Activated naive CD8-positive, alpha-beta T cell treated with anti-CD3 and anti-CD28 coated beads, Interleukin-2, amount 10 ng/mL, durations not matched to agents 7 days and 5 days (primary cell): ENCODE measurements around the gene CHN1. TPM values are rescaled to one million over a fixed set of nuclear protein-coding genes. Genes with fewer than 3 reads are reported as not detected.

Source experiments
- ATAC-seq: fragments of 150-1000 bp; cut with Tn5 transposase; one replicate; pipeline ENCODE4 v1.10.0; 2021; ENCODE audit warnings: low read depth, moderate library complexity
- POLR2A ChIA-PET: fragments of 350-600 bp; sonication (Branson Sonifier 250); formaldehyde crosslinking; loops from one replicate; lab custom pipeline; 2021; ENCODE audit warnings: antibody characterized with exemption; lab: Charles Lee
- DNase-seq: peaks from one replicate; pipeline ENCODE4 v3.0.0; 2021
- H3K27ac Mint-ChIP-seq: one replicate; pipeline ENCODE4 v1.8.0; 2022; ENCODE audit warnings: mild to moderate bottlenecking, mixed read lengths
- H3K27me3 Mint-ChIP-seq: one replicate; pipeline ENCODE4 v1.8.0; 2022; ENCODE audit warnings: mild to moderate bottlenecking, moderate library complexity, mixed read lengths
- H3K36me3 Mint-ChIP-seq: one replicate; pipeline ENCODE4 v1.8.0; 2021; ENCODE audit warnings: mild to moderate bottlenecking, mixed read lengths
- H3K4me1 Mint-ChIP-seq: one replicate; pipeline ENCODE4 v1.8.0; 2021; ENCODE audit warnings: mixed read lengths
- H3K4me3 Mint-ChIP-seq: one replicate; pipeline ENCODE4 v1.8.0; 2022; ENCODE audit warnings: mild to moderate bottlenecking, moderate library complexity, mixed read lengths
- H3K9me3 Mint-ChIP-seq: one replicate; pipeline ENCODE4 v1.8.0; 2021; ENCODE audit warnings: mixed read lengths
- total RNA-seq, 2 experiments: library from RNA; stranded (reverse); gene quantifications; one replicate each; pipeline ENCODE4 v1.2.3, GENCODE V29; 2021

CHN1 gene
- total RNA-seq, 2 experiments from 2014 or later = 3.5 to 3.7 TPM

GRCh38 chr2:174796319-174796771 lies 208.8 kb downstream of the CHN1 start:
- Mint-ChIP-seq H3K9me3 (no peaks in the 10 kb centered on the region), H3K4me3 (no peak overlapping the region), H3K27me3 (no peaks in the 10 kb centered on the region), H3K27ac (no peak overlapping the region), H3K36me3 (no peaks in the 10 kb centered on the region), H3K4me1 (peaks cover 2% of the 10 kb centered on the region)
- POLR2A ChIA-PET = no interaction called here
- DNase-seq = no peak
- ATAC-seq = no peak

- Mint-ChIP-seq H3K4me3 (no peak overlapping the region), H3K4me1 (peaks cover 2% of the 10 kb centered on the region), H3K36me3 (no peaks in the 10 kb centered on the region), H3K27me3 (peaks cover 2% of the 10 kb centered on the region), H3K9me3 (no peaks in the 10 kb centered on the region), H3K27ac (no peak overlapping the region)
- no peak for DNase-seq
- POLR2A ChIA-PET = no interaction called here
- ATAC-seq = no peak
Measured at GRCh38 chr2:174794851-174795374, 210.3 kb downstream of the CHN1 start.

GRCh38 chr2:174792309-174793025 lies 212.7 kb downstream of the CHN1 start:
- no peak overlapping the region for H3K4me3 Mint-ChIP-seq
- H3K27me3 Mint-ChIP-seq = peaks cover 2% of the 10 kb centered on the region
- POLR2A ChIA-PET = no interaction called here
- no peaks in the 10 kb centered on the region for H3K9me3 Mint-ChIP-seq
- DNase-seq = no peak
- peaks cover 14% of the 10 kb centered on the region for H3K4me1 Mint-ChIP-seq
- H3K27ac Mint-ChIP-seq = no peak overlapping the region
- ATAC-seq = no peak
- no peaks in the 10 kb centered on the region for H3K36me3 Mint-ChIP-seq

DNA sequence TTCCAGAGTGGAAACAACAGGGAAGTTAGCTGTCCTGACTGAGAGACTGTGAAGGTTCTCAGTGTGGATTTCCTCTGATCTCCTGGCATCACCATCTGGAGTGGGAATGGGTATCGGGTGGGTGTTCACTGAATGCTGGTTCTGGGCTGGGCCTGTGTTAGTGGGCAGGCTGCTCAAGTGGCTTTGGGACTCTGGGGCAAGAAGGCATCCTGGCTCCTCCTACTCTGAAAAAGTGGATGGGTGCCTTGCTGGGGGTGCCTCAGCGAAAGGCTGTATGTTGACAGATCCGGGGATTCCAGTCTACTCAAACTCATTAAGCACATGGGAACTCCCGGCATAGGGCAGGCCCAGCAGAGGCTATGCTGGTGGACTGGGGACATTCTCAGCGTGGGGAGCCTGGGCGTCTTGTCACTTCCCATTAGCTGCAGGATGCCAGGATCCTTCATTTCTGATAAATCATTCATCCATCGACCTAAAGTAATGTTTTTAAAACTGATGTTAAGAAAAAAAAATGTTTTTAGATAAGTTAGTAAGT lies 213.4 kb downstream of the CHN1 start:
- POLR2A ChIA-PET = no interaction called here
- DNase-seq (no peak), ATAC-seq (no peak)
- H3K27me3 Mint-ChIP-seq = peaks cover 2% of the 10 kb centered on the region
- H3K4me1 Mint-ChIP-seq = peaks cover 14% of the 10 kb centered on the region
- H3K36me3 Mint-ChIP-seq = no peaks in the 10 kb centered on the region
- no peak overlapping the region for H3K4me3 Mint-ChIP-seq
- no peaks in the 10 kb centered on the region for H3K9me3 Mint-ChIP-seq
- H3K27ac Mint-ChIP-seq = no peak overlapping the region

GRCh38 chr2:174791020-174791419 lies 214.2 kb downstream of the CHN1 start:
- POLR2A ChIA-PET = no interaction called here
- H3K27ac Mint-ChIP-seq = no peak overlapping the region
- no peak for DNase-seq
- H3K4me1 Mint-ChIP-seq = peaks cover 14% of the 10 kb centered on the region
- ATAC-seq = no peak
- no peak overlapping the region for H3K4me3 Mint-ChIP-seq
- no peaks in the 10 kb centered on the region for H3K36me3 Mint-ChIP-seq
- H3K9me3 Mint-ChIP-seq = no peaks in the 10 kb centered on the region
- peaks cover 2% of the 10 kb centered on the region for H3K27me3 Mint-ChIP-seq

GRCh38 chr2:174789001-174789400 lies 216.2 kb downstream of the CHN1 start:
- H3K27ac Mint-ChIP-seq = no peak overlapping the region
- POLR2A ChIA-PET = no interaction called here
- no peak for ATAC-seq

GRCh38 chr2:174788291-174788929 lies 216.8 kb downstream of the CHN1 start:
- H3K27me3 Mint-ChIP-seq = peaks cover 3% of the 10 kb centered on the region
- H3K4me3 Mint-ChIP-seq = peak overlapping the region; percentile 74
- POLR2A ChIA-PET = no interaction called here
- peaks cover 12% of the 10 kb centered on the region for H3K4me1 Mint-ChIP-seq
- no peaks in the 10 kb centered on the region for H3K36me3 Mint-ChIP-seq
- ATAC-seq = peak; percentile 46
- peak overlapping the region; percentile 90 for H3K27ac Mint-ChIP-seq
- H3K9me3 Mint-ChIP-seq = no peaks in the 10 kb centered on the region
- DNase-seq = no peak

More at GRCh38 chr2:174789001-174789400, 216.2 kb downstream of the CHN1 start:
- no peak for DNase-seq
- Mint-ChIP-seq H3K36me3 (no peaks in the 10 kb centered on the region), H3K27me3 (peaks cover 3% of the 10 kb centered on the region), H3K4me1 (peaks cover 12% of the 10 kb centered on the region), H3K9me3 (no peaks in the 10 kb centered on the region), H3K4me3 (no peak overlapping the region)

GRCh38 chr2:174787487-174788205 lies 217.5 kb downstream of the CHN1 start:
- Mint-ChIP-seq H3K4me3 (no peak overlapping the region), H3K4me1 (peaks cover 13% of the 10 kb centered on the region), H3K9me3 (no peaks in the 10 kb centered on the region), H3K27me3 (peaks cover 3% of the 10 kb centered on the region), H3K36me3 (no peaks in the 10 kb centered on the region), H3K27ac (peak overlapping the region; percentile 90)
- ATAC-seq = peak; percentile 57
- POLR2A ChIA-PET = interaction anchor here (0.6 kb wide), 1 partner anchor 416 kb away, joined by 5 read pairs; no protein-coding TSS in a partner anchor
- DNase-seq = no peak

GRCh38 chr2:174786066-174786725 lies 219.0 kb downstream of the CHN1 start:
- Mint-ChIP-seq H3K9me3 (no peaks in the 10 kb centered on the region), H3K4me1 (peaks cover 13% of the 10 kb centered on the region), H3K36me3 (no peaks in the 10 kb centered on the region), H3K4me3 (no peak overlapping the region), H3K27ac (no peak overlapping the region), H3K27me3 (peaks cover 2% of the 10 kb centered on the region)
- DNase-seq (no peak), ATAC-seq (no peak)
- POLR2A ChIA-PET = no interaction called here

GRCh38 chr2:174785481-174785880 lies 219.7 kb downstream of the CHN1 start:
- POLR2A ChIA-PET = no interaction called here
- Mint-ChIP-seq H3K4me3 (no peak overlapping the region), H3K36me3 (no peaks in the 10 kb centered on the region), H3K9me3 (no peaks in the 10 kb centered on the region), H3K27ac (no peak overlapping the region), H3K4me1 (peaks cover 13% of the 10 kb centered on the region), H3K27me3 (peaks cover 2% of the 10 kb centered on the region)
- DNase-seq = no peak
- ATAC-seq = no peak

DNA sequence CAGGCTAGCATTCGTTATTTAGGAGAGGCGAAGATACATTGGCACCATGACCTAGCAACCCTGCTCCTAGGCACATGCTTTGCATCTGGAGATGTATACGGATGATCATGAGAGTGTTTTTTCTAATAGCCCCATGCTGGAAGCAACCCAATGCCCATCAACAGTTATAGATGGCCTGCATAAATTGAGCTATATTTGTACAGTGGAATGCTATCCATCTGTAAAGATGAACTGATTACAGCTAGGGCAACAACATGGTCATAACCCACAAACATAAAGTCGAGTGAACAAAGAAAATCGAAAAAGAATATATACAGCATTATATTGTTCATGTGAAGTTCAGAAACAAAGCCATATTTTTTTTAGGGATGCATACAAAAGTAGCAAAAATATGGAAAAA lies 220.3 kb downstream of the CHN1 start:
- no peak overlapping the region for H3K4me3 Mint-ChIP-seq
- H3K4me1 Mint-ChIP-seq = peaks cover 15% of the 10 kb centered on the region
- ATAC-seq (no peak), DNase-seq (no peak)
- H3K36me3 Mint-ChIP-seq = no peaks in the 10 kb centered on the region
- H3K27me3 Mint-ChIP-seq = peaks cover 2% of the 10 kb centered on the region
- no peak overlapping the region for H3K27ac Mint-ChIP-seq
- H3K9me3 Mint-ChIP-seq = no peaks in the 10 kb centered on the region
- POLR2A ChIA-PET = no interaction called here

DNA sequence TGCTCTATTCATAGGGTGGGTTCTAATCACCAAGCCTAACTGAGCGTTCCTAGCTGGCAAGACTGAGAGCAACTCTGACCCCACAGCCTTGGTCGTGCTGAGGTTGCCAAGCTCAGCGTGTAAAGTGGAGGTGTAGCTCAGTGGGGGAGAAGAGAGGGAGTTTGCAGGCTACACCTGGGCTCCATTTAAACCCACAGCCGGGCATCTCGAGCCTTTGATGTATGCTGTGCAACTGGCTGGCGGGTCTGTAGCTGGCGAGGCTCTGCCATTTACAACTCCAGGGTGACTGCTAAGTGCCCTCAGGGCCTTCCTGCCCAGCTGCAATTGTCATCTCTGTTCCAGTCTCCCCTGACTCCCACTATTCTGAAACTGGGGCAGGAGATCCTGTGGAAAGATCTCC lies 220.9 kb downstream of the CHN1 start:
- H3K27ac Mint-ChIP-seq = no peak overlapping the region
- H3K4me1 Mint-ChIP-seq = peaks cover 18% of the 10 kb centered on the region
- DNase-seq = no peak
- H3K4me3 Mint-ChIP-seq = no peak overlapping the region
- POLR2A ChIA-PET = no interaction called here
- no peaks in the 10 kb centered on the region for H3K9me3 Mint-ChIP-seq
- no peak for ATAC-seq
- H3K36me3 Mint-ChIP-seq = no peaks in the 10 kb centered on the region
- peaks cover 2% of the 10 kb centered on the region for H3K27me3 Mint-ChIP-seq

- Mint-ChIP-seq H3K27ac (no peak overlapping the region), H3K4me3 (no peak overlapping the region), H3K36me3 (no peaks in the 10 kb centered on the region), H3K4me1 (peaks cover 29% of the 10 kb centered on the region), H3K9me3 (no peaks in the 10 kb centered on the region), H3K27me3 (peaks cover 2% of the 10 kb centered on the region)
- ATAC-seq = no peak
- POLR2A ChIA-PET = no interaction called here
- DNase-seq = no peak
Measured at GRCh38 chr2:174781996-174782395, 223.2 kb downstream of the CHN1 start.
